Psoas muscle (tissue), 8 donors: ENCODE results near the gene PCDHGB7. TPM values are rescaled to one million over a fixed set of nuclear protein-coding genes. Genes with fewer than 3 reads are reported as not detected.

Experiments
- ATAC-seq, 4 donors: fragments of 200-7000 bp; cut with Tn5 transposase; one replicate each; pipeline ENCODE4 v1.9.1; 2020; ENCODE audit warnings: moderate library complexity in 3 of 4, mild to moderate bottlenecking in 2 of 4
- DNase-seq, 2 donors: peaks; one replicate each; pipeline ENCODE4 v3.0.0-alpha.2; 2020
- H3K27ac ChIP-seq: fragments of 200-600 bp; one replicate; pipeline ENCODE4 v1.8.0; 2022
- H3K27me3 ChIP-seq, 3 donors: fragments of 200-600 bp in 1 of 3; one replicate each; pipeline versions ENCODE4 v1.6.1 to v1.8.0; 2013 to 2022; ENCODE audit warnings: low read length in 2 of 3, mild to moderate bottlenecking in 2 of 3, moderate library complexity in 1 of 3; ENCODE audit not compliant: insufficient read depth in 3 of 3
- H3K36me3 ChIP-seq, 2 donors: fragments of 200-600 bp in 1 of 2; one replicate each; pipeline versions ENCODE4 v1.6.1 to v1.8.0; 2013 to 2022; ENCODE audit warnings: low read depth in 1 of 2, mild to moderate bottlenecking in 1 of 2, moderate library complexity in 1 of 2; ENCODE audit not compliant: insufficient read depth in 1 of 2
- H3K4me1 ChIP-seq: fragments of 200-600 bp; one replicate; pipeline ENCODE4 v1.8.0; 2022
- H3K4me3 ChIP-seq: fragments of 200-600 bp; one replicate; pipeline ENCODE4 v1.8.0; 2022; ENCODE audit warnings: mild to moderate bottlenecking
- H3K9me3 ChIP-seq: fragments of 200-600 bp; one replicate; pipeline ENCODE4 v1.8.0; 2022
- CTCF ChIP-seq: fragments of 200-600 bp; IDR thresholded peaks from one replicate; pipeline ENCODE4 v1.8.0; 2022; ENCODE audit warnings: antibody characterized with exemption
- WGBS, 3 donors: extraction: QIAGEN DNeasy Blood & Tissue Kit; methylation state at CpG; one replicate each; pipeline versions ENCODE4 v1.1.6 to v1.1.7; 2013; 5-methylcytosine and 5-hydroxymethylcytosine counted together
- intact Hi-C, 2 donors: fragments of 100-400 bp; cut with DNase I; formaldehyde crosslinking; loops; one replicate each; pipeline versions ENCODE4 v1.11.0 to v1.14.2; 2022
- polyA plus RNA-seq, 3 donors: library from polyadenylated mRNA; stranded (reverse); fragments of 200-250 nt; gene quantifications; one replicate each; pipeline ENCODE4 v1.2.3, GENCODE V29; 2013
- total RNA-seq, 4 donors: library from RNA; stranded (reverse); fragmentation: NEBNext Ultra II Directional in 2 of 4; extraction: Animal tissue kit (Norgen Biotek cat#: 25700) in 2 of 4; gene quantifications; one replicate each; pipeline versions ENCODE4 v1.2.1 to v1.2.4, GENCODE V29; 2021 to 2023
- donor health status: healthy with polysubstance abuse.
- donor health status: DM: no; HTN: no; CAD: no; lungs with moderate emphysema.
- donor health status: Bipolar disorder and iron deficiency.
- donor health status: healthy.
- donor health status: DM: yes; HTN: yes; CAD: no.
- donor health status: DM: no; HTN: no; CAD: no.
- donor health status: DM: no; HTN: no; CAD: no.
- donor health status: DM: yes; HTN: yes; CAD: no.

The PCDHGB7 gene
- total and polyA plus RNA-seq, 7 donors: 0.70 to 7.2 (median 3.8) TPM

- no peak overlapping the region for H3K27ac ChIP-seq
- ATAC-seq (no peak), DNase-seq (no peak)
- no peak overlapping the region for H3K4me3 ChIP-seq
- no peak for TF ChIP-seq CTCF
- no peaks in the 10 kb centered on the region for H3K27me3 ChIP-seq
- 98 to 99% (median 98%) methylated on average over 3 of the region's 3 CpGs for WGBS, 3 donors
- no peaks in the 10 kb centered on the region for H3K9me3 ChIP-seq
- intact Hi-C loops: no loop called here
- H3K36me3 ChIP-seq: no peaks in the 10 kb centered on the region
- H3K4me1 ChIP-seq: no peaks in the 10 kb centered on the region
These were observed 47.9 kb downstream of the PCDHGB7 start for GRCh38 chr5:141465351-141465750.

Other genes with a start within 250 kb of the PCDHGB7 start
Only the 30 nearest of the 37 such genes appear.
- 1 to 10 TPM in 2 of 4 donors, under 1 TPM in 2; 0.86 to 1.8 (median 1.1) TPM for gene PCDHB11, start 218.1 kb upstream of the PCDHGB7 start, total RNA-seq
- gene PCDHB11, start 218.1 kb upstream of the PCDHGB7 start, polyA plus RNA-seq: under 1 TPM; 0.08 to 0.13 (median 0.13) TPM
- gene PCDHB12, start 209.0 kb upstream of the PCDHGB7 start, total RNA-seq: under 1 TPM; 0.44 to 0.96 (median 0.83) TPM
- gene PCDHB12, start 209.0 kb upstream of the PCDHGB7 start, polyA plus RNA-seq: under 1 TPM; 0.10 to 0.21 (median 0.21) TPM
- gene PCDHB13, start 203.8 kb upstream of the PCDHGB7 start, total RNA-seq: under 1 TPM; 0.44 to 0.81 (median 0.62) TPM
- under 1 TPM; 0.06 to 0.26 (median 0.18) TPM for gene PCDHB13, start 203.8 kb upstream of the PCDHGB7 start, polyA plus RNA-seq
- under 1 TPM; 0.48 to 0.75 (median 0.50) TPM for gene PCDHB14, start 194.3 kb upstream of the PCDHGB7 start, total RNA-seq
- gene PCDHB14, start 194.3 kb upstream of the PCDHGB7 start, polyA plus RNA-seq: under 1 TPM; 0.20 to 0.51 (median 0.32) TPM
- gene PCDHB15, start 172.3 kb upstream of the PCDHGB7 start, total RNA-seq: 1 to 10 TPM in 2 of 4 donors, under 1 TPM in 2; 0.50 to 2.5 (median 0.91) TPM
- under 1 TPM; 0.44 to 0.58 (median 0.45) TPM for gene PCDHB15, start 172.3 kb upstream of the PCDHGB7 start, polyA plus RNA-seq
- gene SLC25A2, start 113.6 kb upstream of the PCDHGB7 start, total RNA-seq: under 1 TPM in 2 of 4 donors, not detected in 2; 0.19 to 0.32 TPM
- under 1 TPM in 1 of 3 donors, not detected in 2; 0.04 TPM for gene SLC25A2, start 113.6 kb upstream of the PCDHGB7 start, polyA plus RNA-seq
- 100 to 1,000 TPM in 2 of 4 donors, 10 to 100 TPM in 2; 92.9 to 139 (median 117) TPM for gene TAF7, start 96.9 kb upstream of the PCDHGB7 start, total RNA-seq
- gene TAF7, start 96.9 kb upstream of the PCDHGB7 start, polyA plus RNA-seq: 100 to 1,000 TPM; 112 to 249 (median 139) TPM
- gene PCDHGA1, start 87.2 kb upstream of the PCDHGB7 start, total RNA-seq: 1 to 10 TPM in 1 of 4 donors, under 1 TPM in 3; 0.51 to 1.4 (median 0.65) TPM
- 1 to 10 TPM in 1 of 3 donors, under 1 TPM in 2; 0.27 to 2.1 (median 0.56) TPM for gene PCDHGA1, start 87.2 kb upstream of the PCDHGB7 start, polyA plus RNA-seq
- 1 to 10 TPM; 1.2 to 1.8 (median 1.6) TPM for gene PCDHGA2, start 78.9 kb upstream of the PCDHGB7 start, total RNA-seq
- 1 to 10 TPM in 1 of 3 donors, under 1 TPM in 2; 0.22 to 1.1 (median 0.25) TPM for gene PCDHGA2, start 78.9 kb upstream of the PCDHGB7 start, polyA plus RNA-seq
- gene PCDHGA3, start 73.8 kb upstream of the PCDHGB7 start, total RNA-seq: 1 to 10 TPM in 3 of 4 donors, under 1 TPM in 1; 0.97 to 2.4 (median 1.7) TPM
- under 1 TPM; 0.33 to 0.67 (median 0.34) TPM for gene PCDHGA3, start 73.8 kb upstream of the PCDHGB7 start, polyA plus RNA-seq
- 1 to 10 TPM in 2 of 4 donors, under 1 TPM in 2; 0.71 to 1.8 (median 1.2) TPM for gene PCDHGB1, start 67.6 kb upstream of the PCDHGB7 start, total RNA-seq
- under 1 TPM; 0.08 to 0.22 (median 0.12) TPM for gene PCDHGB1, start 67.6 kb upstream of the PCDHGB7 start, polyA plus RNA-seq
- 1 to 10 TPM in 3 of 4 donors, under 1 TPM in 1; 0.84 to 2.4 (median 2.2) TPM for gene PCDHGA4, start 62.7 kb upstream of the PCDHGB7 start, total RNA-seq
- under 1 TPM; 0.14 to 0.47 (median 0.40) TPM for gene PCDHGA4, start 62.7 kb upstream of the PCDHGB7 start, polyA plus RNA-seq
- 1 to 10 TPM; 1.2 to 2.4 (median 1.9) TPM for gene PCDHGB2, start 57.7 kb upstream of the PCDHGB7 start, total RNA-seq
- gene PCDHGB2, start 57.7 kb upstream of the PCDHGB7 start, polyA plus RNA-seq: under 1 TPM; 0.10 to 0.67 (median 0.65) TPM
- gene PCDHGA5, start 53.5 kb upstream of the PCDHGB7 start, total RNA-seq: 1 to 10 TPM in 2 of 4 donors, under 1 TPM in 2; 0.84 to 2.0 (median 1.2) TPM
- under 1 TPM; 0.07 to 0.38 (median 0.35) TPM for gene PCDHGA5, start 53.5 kb upstream of the PCDHGB7 start, polyA plus RNA-seq
- gene PCDHGB3, start 47.4 kb upstream of the PCDHGB7 start, total RNA-seq: 1 to 10 TPM in 3 of 4 donors, under 1 TPM in 1; 0.92 to 2.0 (median 1.2) TPM
- under 1 TPM; 0.17 to 0.44 (median 0.35) TPM for gene PCDHGB3, start 47.4 kb upstream of the PCDHGB7 start, polyA plus RNA-seq
- 1 to 10 TPM; 1.3 to 2.5 (median 1.8) TPM for gene PCDHGA6, start 43.8 kb upstream of the PCDHGB7 start, total RNA-seq
- gene PCDHGA6, start 43.8 kb upstream of the PCDHGB7 start, polyA plus RNA-seq: under 1 TPM; 0.03 to 0.72 (median 0.57) TPM
- 1 to 10 TPM in 2 of 4 donors, under 1 TPM in 2; 0.97 to 2.2 (median 1.1) TPM for gene PCDHGA7, start 34.9 kb upstream of the PCDHGB7 start, total RNA-seq
- gene PCDHGA7, start 34.9 kb upstream of the PCDHGB7 start, polyA plus RNA-seq: under 1 TPM; 0.07 to 0.35 (median 0.35) TPM
- gene PCDHGB4, start 30.0 kb upstream of the PCDHGB7 start, total RNA-seq: 1 to 10 TPM in 3 of 4 donors, under 1 TPM in 1; 0.99 to 3.0 (median 2.0) TPM
- gene PCDHGB4, start 30.0 kb upstream of the PCDHGB7 start, polyA plus RNA-seq: under 1 TPM; 0.24 to 0.52 (median 0.49) TPM
- gene PCDHGA8, start 25.0 kb upstream of the PCDHGB7 start, total RNA-seq: 1 to 10 TPM in 3 of 4 donors, under 1 TPM in 1; 0.82 to 1.6 (median 1.3) TPM
- under 1 TPM; 0.04 to 0.30 (median 0.26) TPM for gene PCDHGA8, start 25.0 kb upstream of the PCDHGB7 start, polyA plus RNA-seq
- gene PCDHGB5, start 19.7 kb upstream of the PCDHGB7 start, total RNA-seq: 1 to 10 TPM; 2.7 to 5.1 (median 4.0) TPM
- 1 to 10 TPM in 1 of 3 donors, under 1 TPM in 2; 0.61 to 1.4 (median 0.95) TPM for gene PCDHGB5, start 19.7 kb upstream of the PCDHGB7 start, polyA plus RNA-seq
- gene PCDHGA9, start 14.9 kb upstream of the PCDHGB7 start, total RNA-seq: 1 to 10 TPM; 1.5 to 3.5 (median 1.9) TPM
- gene PCDHGA9, start 14.9 kb upstream of the PCDHGB7 start, polyA plus RNA-seq: under 1 TPM; 0.11 to 0.42 (median 0.36) TPM
- 1 to 10 TPM; 2.0 to 4.1 (median 2.9) TPM for gene PCDHGB6, start 9.7 kb upstream of the PCDHGB7 start, total RNA-seq
- under 1 TPM; 0.46 to 0.83 (median 0.82) TPM for gene PCDHGB6, start 9.7 kb upstream of the PCDHGB7 start, polyA plus RNA-seq
- gene PCDHGA10, start 4.7 kb upstream of the PCDHGB7 start, total RNA-seq: 1 to 10 TPM in 3 of 4 donors, under 1 TPM in 1; 0.86 to 3.9 (median 2.8) TPM
- under 1 TPM; 0.27 to 0.56 (median 0.39) TPM for gene PCDHGA10, start 4.7 kb upstream of the PCDHGB7 start, polyA plus RNA-seq
- gene PCDHGA11, start 3.4 kb downstream of the PCDHGB7 start, total RNA-seq: 1 to 10 TPM in 3 of 4 donors, under 1 TPM in 1; 0.94 to 4.4 (median 2.9) TPM
- gene PCDHGA11, start 3.4 kb downstream of the PCDHGB7 start, polyA plus RNA-seq: under 1 TPM; 0.21 to 0.72 (median 0.45) TPM
- gene PCDHGA12, start 12.8 kb downstream of the PCDHGB7 start, total RNA-seq: 1 to 10 TPM; 2.6 to 6.9 (median 3.6) TPM
- gene PCDHGA12, start 12.8 kb downstream of the PCDHGB7 start, polyA plus RNA-seq: under 1 TPM; 0.38 to 0.56 (median 0.39) TPM
- gene PCDHGC3, start 58.3 kb downstream of the PCDHGB7 start, total RNA-seq: 10 to 100 TPM in 3 of 4 donors, 1 to 10 TPM in 1; 7.3 to 25.2 (median 14.2) TPM
- 10 to 100 TPM in 1 of 3 donors, 1 to 10 TPM in 2; 8.6 to 22.3 (median 9.0) TPM for gene PCDHGC3, start 58.3 kb downstream of the PCDHGB7 start, polyA plus RNA-seq
- gene PCDHGC4, start 67.4 kb downstream of the PCDHGB7 start, total RNA-seq: 1 to 10 TPM in 1 of 4 donors, under 1 TPM in 3; 0.36 to 1.2 (median 0.65) TPM
- gene PCDHGC4, start 67.4 kb downstream of the PCDHGB7 start, polyA plus RNA-seq: under 1 TPM in 2 of 3 donors, not detected in 1; 0.06 to 0.18 TPM
- gene PCDHGC5, start 71.4 kb downstream of the PCDHGB7 start, total RNA-seq: 1 to 10 TPM in 1 of 4 donors, under 1 TPM in 3; 0.49 to 1.2 (median 0.65) TPM
- under 1 TPM in 2 of 3 donors, not detected in 1; 0.08 to 0.95 TPM for gene PCDHGC5, start 71.4 kb downstream of the PCDHGB7 start, polyA plus RNA-seq
- 100 to 1,000 TPM; 112 to 217 (median 160) TPM for gene DIAPH1, start 201.3 kb downstream of the PCDHGB7 start, total RNA-seq
- 100 to 1,000 TPM in 2 of 3 donors, 10 to 100 TPM in 1; 93.1 to 147 (median 122) TPM for gene DIAPH1, start 201.3 kb downstream of the PCDHGB7 start, polyA plus RNA-seq
- gene HDAC3, start 219.2 kb downstream of the PCDHGB7 start, total RNA-seq: 10 to 100 TPM; 16.9 to 34.1 (median 27.1) TPM
- 10 to 100 TPM; 30.1 to 41.3 (median 34.7) TPM for gene HDAC3, start 219.2 kb downstream of the PCDHGB7 start, polyA plus RNA-seq